Inferior parietal cortex (tissue), 1 donor: ENCODE results near the gene ARRDC1.

Experiments used
- DNase-seq: peaks from one replicate; pipeline ENCODE4 v3.0.0-alpha.2; 2016; ENCODE audit errors: extremely low spot score

The ARRDC1 gene

GRCh38 chr9:137639303-137640051, 34.0 kb downstream of the ARRDC1 start:
- DNase-seq = no peak

GRCh38 chr9:137640862-137641261, 35.4 kb downstream of the ARRDC1 start:
- DNase-seq = no peak

- no peak for DNase-seq
Observed at GRCh38 chr9:137642118-137642601, 36.7 kb downstream of the ARRDC1 start.

GRCh38 chr9:137642892-137643291, 37.4 kb downstream of the ARRDC1 start:
- no peak for DNase-seq

DNA sequence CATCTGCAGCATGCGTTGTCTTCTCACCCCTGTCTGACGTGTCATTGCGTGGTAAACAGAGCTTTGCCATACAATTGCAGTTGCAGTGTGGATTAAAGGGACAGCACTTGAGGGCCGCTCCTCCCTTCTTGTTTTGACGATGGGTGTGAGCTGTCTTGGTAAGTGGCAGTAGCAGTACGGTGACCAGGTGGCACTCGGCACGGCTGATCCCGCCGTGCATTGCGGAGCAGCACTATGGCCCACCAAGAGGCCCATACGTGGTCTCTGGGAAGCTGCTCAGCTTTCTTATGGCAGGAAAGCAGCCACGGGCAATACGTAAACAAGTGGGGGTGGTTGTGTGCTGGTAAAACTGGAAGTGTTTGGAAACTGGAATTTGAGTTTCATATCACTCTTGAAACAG, 38.4 kb downstream of the ARRDC1 start:
- no peak for DNase-seq

DNA sequence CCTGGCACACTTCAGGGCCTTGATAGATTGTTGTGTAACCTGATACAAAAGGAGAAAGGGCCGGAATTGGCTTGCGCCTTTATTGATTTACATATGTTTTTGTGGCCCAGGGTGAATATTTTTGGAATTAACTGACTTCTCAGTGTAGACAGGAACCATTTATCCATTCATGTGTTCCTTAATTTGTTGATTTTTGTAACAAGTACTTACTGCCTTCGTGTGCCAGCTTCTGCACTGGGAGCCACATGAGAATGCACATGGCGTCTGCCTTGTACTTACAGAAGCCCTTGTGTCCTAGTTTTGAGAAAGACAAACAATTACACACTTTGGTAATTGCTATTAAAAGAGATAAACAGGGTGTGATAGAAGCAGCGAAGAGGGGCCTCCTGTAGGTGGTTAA, 39.7 kb downstream of the ARRDC1 start:
- no peak for DNase-seq

GRCh38 chr9:137646341-137646740, 40.9 kb downstream of the ARRDC1 start:
- no peak for DNase-seq

- DNase-seq = no peak
Observed at GRCh38 chr9:137647096-137647714, 41.7 kb downstream of the ARRDC1 start.

GRCh38 chr9:137648396-137648795, 42.9 kb downstream of the ARRDC1 start:
- DNase-seq = no peak

- DNase-seq = no peak
Observed at GRCh38 chr9:137649553-137649952, 44.1 kb downstream of the ARRDC1 start.

DNA sequence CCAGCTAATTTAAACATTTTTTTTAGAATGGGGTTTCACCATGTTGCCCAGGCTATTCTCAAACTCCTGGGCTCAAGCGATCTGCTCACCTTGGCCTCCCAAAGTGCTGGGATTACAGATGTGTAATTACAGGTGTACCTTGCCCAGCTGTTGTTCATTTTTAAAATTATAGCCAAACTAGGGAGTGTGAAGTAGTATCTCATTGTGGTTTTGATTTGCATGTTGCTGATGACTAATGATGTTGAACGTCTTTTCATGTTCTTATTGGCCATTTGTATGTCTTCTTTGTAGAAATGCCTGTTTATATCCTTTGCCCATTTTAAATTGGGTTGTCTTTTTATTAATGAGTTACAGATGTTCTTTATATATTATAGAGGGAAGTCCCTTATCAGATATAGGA, 44.8 kb downstream of the ARRDC1 start:
- DNase-seq = no peak

DNA sequence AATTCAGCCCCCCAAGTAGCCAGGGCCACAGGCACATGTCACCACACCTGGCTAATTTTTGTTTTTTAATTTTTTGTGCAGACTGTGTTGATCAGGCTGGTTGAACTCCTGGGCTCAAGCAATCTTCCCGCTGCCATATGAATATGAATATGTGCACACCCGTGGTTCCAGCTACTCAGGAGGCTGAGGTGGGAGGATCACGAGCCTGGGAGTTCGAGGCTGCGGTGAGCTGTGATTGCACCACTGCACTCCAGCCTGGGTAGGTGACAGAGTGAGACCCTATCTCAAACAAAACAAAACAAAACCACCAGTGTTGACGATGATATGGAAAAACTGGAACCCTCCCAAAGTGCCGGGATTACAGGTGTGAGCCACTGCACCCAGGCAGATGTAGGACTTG, 45.3 kb downstream of the ARRDC1 start:
- no peak for DNase-seq

GRCh38 chr9:137656416-137656815, 50.9 kb downstream of the ARRDC1 start:
- no peak for DNase-seq

DNA sequence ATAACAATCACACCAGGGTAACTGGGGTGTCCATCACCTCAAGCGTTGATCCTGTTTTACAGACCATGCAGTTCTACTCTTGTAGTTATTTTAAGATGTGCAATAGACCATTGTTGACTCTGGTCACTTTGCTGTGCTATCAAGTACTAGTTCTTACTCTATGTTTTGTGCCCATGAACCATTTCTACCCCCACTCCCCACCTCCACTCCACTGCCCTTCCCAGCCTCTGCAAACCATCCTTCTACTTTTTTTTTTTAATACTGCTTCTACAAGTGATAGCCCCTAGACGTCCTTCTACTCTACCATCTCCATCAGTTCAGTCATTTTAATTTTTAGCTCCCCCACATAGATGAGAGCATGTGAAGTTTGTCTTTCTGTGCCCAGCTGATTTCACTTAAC, 52.1 kb downstream of the ARRDC1 start:
- no peak for DNase-seq

DNA sequence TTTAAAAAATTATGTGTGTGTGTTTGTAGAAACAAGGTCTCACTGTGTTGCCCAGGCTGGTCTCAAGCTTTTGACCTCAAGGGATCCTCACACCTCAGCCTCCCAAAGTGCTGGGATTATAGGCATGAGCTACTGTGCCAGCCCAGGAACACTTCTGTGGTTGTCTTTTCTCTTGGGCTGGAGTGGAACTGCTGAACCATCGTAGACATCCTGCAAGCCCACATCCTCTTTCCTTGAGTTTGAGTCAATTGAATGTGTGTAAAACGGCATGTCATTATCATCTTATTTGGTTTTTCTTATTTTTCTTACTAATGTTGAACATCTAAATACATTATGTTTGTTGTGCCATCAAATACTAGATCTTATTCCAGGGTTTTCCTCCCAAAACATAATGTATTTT, 53.3 kb downstream of the ARRDC1 start:
- DNase-seq = no peak

GRCh38 chr9:137660144-137660543, 54.7 kb downstream of the ARRDC1 start:
- DNase-seq = no peak

- DNase-seq = no peak
Observed at GRCh38 chr9:137663584-137663983, 58.1 kb downstream of the ARRDC1 start.

- no peak for DNase-seq
Observed at GRCh38 chr9:137664676-137665075, 59.2 kb downstream of the ARRDC1 start.
